Left kidney (tissue), 2 donors: ENCODE results near the gene KIR3DL2. TPM values are rescaled to one million over a fixed set of nuclear protein-coding genes. Genes with fewer than 3 reads are reported as not detected.
"Not testable (repeated sequence)": the region's sequence is repeated elsewhere in the genome, so short reads cannot be mapped to it uniquely, and the experiment has no call there.

Experiments
- DNase-seq: peaks from one replicate; pipeline ENCODE4 v3.0.0-alpha.2; 2013
- polyA plus RNA-seq: library from polyadenylated mRNA; unstranded; fragments of 120-200 nt; gene quantifications from one replicate; pipeline ENCODE4 v1.2.1, GENCODE V29; 2013; ENCODE audit not compliant: insufficient read length

KIR3DL2 gene
- polyA plus RNA-seq, 1 donor, result not detected

DNA sequence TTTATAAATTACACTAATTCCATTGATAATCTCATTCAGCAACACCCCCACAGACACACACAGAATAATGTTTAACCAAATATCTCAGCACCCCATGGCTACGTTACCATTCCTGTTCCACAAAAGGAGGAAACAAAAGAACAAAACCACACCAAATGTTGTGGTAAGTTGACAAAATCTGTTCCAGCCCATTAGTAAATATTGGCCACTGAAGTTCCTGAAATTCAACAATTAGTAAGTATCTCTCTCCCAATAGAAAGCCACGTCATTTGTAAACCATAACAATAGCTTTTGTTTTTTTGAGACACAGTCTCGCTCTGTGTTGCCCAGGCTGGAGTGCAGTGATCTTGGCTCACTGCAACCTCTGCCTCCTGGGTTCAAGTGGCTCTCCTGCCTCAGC is 21.5 kb downstream of the KIR3DL2 start:
- no peak for DNase-seq

DNA sequence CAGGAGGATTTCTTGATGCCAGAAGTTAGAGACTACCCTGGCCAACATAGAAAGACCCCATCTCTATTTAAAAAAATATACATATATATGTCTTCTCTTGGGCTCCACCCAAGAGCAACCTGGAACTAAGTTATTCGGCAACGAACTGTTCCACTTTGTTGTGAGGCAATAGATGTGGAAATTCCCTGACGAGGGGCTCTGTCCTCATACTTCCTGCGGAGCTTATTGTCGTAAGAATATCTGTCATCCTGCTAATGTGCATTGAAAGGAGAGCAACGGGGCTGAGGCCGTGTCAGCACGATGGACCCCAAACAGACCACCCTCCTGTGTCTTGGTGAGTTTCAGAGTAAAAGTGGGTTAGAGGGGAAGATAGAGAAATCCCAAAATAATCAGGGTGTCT is 23.7 kb downstream of the KIR3DL2 start, which contains the start of gene FCAR:
TSS of gene FCAR (plus strand) at position 246 of the 400 bp plus-strand sequence. CDS start at position 301, 55 bp downstream.
- DNase-seq, result no peak

DNA sequence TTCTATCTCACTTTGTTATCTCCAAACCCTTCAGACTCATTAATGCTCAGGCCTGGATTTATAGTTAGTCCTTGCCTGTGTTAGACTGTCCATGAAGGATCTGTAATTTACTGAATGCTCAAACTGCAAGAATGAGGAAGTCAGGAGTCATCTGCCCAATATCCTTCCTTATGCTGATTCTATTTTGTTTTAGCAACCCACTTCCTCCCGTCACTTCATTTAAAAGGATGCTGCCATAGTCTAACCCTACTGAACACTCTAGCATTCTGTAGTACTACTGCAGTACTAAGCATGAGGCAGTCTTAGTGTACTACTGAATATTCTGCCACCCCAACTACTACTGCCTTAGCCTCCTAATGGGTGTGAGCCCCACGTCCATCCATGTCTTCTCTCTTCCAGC is 25.3 kb downstream of the KIR3DL2 start:
- no peak for DNase-seq

DNA sequence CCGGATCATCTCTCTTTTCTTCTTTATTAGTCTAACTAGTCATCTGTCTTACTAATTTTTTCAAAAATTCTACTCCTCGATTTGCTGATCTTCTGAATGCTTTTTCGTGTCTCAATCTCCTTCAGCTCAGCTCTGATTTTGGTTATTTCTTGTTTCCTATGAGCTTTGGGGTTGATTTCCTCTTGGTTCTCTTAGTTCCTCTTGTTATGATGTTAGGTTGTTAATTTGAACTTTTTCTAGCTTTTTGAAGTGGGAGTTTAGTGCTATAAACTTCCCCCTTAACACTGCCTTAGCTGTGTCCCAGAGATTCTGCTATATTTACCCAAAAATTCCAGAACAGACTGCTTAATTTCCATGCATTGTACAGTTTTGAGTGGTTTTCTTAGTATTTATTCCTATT is 27.2 kb downstream of the KIR3DL2 start:
- DNase-seq, result no peak

DNA sequence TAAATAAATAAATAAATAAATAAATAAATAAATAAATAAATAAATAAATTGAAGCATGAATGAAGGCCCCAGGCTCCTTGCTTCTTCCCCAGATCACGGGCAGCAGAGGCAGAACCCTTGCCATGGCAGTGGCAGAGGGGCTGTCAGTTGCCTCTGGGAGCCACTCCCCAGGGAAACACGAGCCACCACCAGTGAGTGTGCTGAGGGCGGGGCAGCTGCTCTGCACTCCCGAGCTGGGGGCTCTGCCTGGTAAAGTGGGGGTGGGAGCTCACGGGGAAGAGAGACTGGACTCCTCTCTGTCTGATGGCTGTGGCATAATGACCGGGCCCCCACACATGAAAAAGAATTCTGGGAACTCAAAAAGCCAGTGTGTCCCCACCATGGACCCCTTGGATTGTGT is 31.6 kb downstream of the KIR3DL2 start:
- DNase-seq, result no peak

DNA sequence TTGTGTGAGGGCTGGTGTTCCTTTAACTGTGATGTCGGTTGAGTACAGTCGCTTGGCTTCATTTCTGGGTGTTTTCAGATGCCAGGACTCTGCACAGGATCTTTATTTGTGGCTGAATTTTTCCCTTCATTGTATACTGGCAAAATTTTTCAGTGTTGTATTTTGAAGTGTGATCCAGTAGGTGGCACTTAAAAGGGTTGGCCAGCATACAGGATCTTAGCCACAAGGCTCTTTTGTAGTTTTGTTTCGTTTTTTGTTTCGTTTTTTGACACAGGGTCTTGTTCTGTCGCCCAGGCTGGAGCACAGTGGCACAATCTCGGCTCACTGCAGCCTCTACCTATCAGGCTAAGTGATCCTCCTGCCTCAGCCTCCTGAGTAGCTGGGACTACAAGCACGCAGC is 32.5 kb downstream of the KIR3DL2 start:
- no peak for DNase-seq

DNA sequence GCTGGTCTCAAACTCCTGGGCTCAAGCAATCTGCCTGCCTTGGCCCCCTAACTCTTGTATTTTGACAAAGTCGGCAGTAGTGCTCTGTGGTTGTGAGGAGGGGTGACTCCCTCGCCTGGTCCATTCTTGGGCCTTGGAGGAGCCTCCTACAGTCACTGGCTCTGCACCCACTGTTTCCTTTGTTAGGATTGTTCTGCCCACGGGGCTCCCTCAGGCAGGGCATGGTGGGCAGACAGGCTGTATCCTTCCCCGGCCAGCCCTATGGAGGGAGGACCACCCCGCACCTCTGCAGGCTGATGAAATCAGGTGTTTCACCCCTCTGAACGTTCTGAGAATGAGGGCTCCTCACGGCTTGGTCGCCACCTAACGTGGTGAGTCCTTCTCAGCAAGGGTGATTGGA is 33.0 kb downstream of the KIR3DL2 start:
- no peak for DNase-seq

DNA sequence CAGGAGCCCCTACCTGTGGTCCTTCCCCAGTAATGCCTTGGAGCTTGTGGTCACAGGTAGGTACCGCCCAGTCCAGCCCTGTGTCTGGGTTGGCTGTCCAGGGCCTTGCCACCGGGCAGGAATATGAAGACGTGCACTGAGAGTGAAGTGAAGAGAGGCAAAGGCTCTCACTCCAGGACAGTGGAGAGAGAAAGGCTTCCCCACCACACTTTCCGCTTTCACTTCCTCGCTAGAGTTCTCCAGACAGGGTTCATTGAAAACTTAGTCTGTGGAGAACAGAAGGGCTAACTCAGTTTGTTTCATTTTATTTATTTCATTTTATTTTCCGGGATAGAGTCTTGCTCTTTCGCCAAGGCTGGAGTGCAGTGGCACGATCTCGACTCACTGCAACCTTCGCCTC is 38.0 kb downstream of the KIR3DL2 start:
- no peak for DNase-seq

DNA sequence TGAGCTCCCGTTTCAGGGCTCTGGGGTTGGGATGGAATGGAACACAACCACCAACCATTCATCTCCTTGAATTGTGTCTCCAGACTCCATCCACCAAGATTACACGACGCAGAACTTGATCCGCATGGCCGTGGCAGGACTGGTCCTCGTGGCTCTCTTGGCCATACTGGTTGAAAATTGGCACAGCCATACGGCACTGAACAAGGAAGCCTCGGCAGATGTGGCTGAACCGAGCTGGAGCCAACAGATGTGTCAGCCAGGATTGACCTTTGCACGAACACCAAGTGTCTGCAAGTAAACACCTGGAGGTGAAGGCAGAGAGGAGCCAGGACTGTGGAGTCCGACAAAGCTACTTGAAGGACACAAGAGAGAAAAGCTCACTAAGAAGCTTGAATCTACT is 39.3 kb downstream of the KIR3DL2 start:
- no peak for DNase-seq

DNA sequence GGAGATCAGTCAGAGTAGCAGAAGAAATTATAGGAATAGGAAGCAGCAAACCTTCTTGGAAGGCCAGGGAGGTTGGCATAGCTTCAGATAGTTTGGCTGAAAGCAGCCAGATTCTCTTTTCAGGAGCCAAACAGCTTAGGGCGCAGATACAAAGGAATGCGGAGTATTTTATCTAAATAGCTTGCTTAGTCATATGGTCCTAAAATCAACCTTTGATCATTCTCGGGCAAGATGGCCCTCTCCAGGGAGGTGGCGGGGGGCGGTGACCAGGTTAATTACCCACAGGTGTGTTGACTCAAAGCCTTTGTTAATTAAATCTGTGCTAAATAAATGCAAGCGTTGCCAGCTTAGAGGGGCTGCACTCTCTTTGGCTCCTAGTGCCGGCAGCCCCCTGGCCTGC is 43.2 kb downstream of the KIR3DL2 start:
- no peak for DNase-seq

DNA sequence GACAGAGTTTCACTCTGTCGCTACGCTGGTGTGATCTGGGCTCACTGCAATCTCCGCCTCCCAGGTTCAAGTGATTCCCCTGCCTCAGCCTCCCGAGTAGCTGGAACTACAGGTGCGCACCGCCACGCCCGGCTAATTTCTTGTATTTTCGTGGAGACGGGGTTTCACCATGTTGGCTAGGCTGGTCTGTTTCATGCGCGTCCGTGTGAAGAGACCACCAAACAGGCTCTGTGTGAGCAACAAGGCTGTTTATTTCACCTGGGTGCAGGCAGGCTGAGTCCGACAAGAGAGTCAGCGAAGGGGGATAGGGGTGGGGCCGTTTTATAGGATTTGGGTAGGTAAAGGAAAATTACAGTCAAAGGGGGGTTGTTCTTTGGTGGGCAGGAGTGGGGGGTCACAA is 43.9 kb downstream of the KIR3DL2 start:
- DNase-seq, result not testable (repeated sequence)

DNA sequence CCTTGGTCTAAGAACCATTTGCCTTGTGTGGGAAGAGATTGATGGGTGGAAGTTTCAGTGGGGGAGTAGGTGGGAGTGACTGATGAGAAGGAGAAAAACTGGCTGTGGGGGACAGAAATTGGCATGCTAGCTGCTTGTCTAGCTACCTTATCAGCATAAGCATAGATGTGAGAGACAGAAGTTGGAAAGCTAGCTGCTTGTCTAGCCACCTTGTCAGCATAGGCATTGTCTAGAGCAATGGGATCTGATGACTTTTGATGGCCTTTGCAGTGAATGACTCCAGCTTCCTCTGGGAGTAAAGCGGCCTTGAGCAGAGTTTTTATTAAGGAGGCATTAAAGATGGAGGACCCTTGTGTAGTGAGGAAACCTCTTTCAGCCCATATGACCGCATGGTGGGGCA is 45.8 kb downstream of the KIR3DL2 start:
- DNase-seq, result no peak

DNA sequence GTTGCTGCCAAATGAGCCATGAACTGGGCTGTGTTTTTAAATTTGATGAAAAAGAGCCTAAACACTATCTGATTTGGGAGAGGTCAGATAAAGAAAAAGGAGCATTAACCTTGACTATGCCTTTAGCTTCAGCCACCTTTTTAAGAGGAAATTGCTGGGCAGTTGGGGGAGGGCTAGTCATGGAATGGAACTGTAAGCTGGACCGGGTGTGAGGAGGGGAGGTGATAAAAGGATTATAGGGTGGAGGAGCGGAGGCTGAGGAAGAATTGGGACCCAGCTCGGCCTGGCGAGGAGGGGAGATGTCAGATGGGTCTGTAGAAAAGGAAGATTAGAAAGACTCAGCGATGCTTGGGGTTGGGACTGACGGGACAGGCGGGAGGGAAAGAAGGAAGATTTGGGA is 48.4 kb downstream of the KIR3DL2 start:
- not testable (repeated sequence) for DNase-seq

DNA sequence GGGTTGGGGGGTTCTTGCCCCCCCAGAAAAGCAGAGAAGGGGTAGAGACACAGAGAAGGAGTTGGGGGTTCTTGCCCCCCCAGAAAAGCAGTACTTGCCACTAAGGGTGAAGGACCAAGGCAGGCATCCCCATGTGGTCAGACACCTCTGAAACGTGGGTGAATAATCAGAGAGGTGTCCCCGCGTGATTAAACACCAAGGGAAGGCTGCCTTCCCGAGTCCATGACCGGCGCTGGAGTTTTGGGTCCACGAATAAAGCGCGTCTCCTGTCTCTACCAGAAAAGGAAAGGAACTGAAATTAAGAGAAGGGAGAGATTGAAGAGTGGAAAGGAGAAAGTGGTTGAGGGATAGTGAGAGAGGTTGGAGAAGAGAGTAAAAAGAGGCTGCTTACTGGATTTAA is 49.4 kb downstream of the KIR3DL2 start:
- DNase-seq, result not testable (repeated sequence)

DNA sequence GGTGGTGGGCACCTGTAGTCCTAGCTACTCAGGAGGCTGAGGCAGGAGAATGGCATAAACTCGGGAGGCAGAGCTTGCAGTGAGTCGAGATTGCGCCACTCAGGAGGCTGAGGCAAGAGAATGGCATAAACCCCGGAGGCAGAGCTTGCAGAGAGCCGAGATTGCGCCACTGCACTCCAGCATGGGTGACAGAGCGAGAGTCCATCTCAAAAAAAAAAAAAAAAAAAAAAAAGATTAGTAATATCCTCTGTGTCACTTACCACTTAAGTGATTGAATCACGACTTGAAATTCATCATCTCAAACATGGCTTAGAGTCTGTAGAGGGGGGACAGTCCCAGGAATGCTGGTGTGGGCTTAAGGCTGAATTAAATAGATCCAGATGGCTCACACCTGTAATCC is 50.9 kb downstream of the KIR3DL2 start:
- not testable (repeated sequence) for DNase-seq

DNA sequence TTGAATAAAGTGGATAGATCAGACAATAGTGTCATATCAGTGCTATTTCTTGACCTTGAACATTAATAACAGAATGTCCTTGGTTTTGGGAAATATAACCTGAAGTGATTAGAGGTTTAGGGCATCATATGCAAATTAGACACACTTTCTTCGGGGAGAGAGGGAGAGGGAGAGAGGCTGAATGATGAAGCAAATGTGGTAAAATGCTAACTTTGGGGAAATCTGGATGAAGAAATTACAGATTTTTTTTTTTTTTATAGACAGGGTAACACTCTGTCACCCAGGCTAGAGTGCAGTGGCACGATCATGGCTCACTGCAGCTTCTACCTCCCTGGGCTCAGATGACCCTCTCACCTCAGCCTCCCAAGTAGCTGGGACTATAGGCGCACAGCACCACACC is 51.8 kb downstream of the KIR3DL2 start:
- DNase-seq, result no peak

DNA sequence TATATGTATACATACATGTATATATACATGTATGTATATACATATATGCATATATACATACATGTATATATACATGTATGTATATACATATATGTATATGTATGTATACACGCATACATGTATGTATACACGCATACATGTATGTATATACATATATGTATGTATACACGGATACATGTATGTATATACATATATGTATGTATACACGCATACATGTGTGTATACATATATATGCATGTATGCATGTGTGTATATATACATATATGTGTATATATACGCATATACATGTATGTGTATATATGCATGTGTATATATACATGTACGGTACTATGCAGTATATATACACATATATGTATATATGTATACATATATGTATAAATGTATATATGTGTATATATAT is 53.1 kb downstream of the KIR3DL2 start:
- no peak for DNase-seq

DNA sequence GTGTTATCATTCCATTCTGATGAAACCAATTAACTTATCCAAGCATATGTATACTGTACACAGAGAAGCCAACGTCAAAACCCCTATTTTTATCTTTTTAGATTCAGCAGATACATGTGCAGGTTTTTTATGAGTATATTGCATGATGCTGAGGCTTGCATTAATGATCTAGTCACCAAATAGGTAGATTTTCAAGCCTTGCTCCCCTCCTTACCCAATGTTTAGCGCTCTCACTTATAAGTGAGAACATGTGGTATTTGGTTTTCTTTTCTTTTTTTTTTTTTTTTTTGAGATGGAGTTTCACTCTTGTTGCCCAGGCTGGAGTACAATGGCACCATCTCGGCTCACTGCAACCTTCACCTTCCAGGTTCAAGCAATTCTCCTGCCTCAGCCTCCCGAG is 54.0 kb downstream of the KIR3DL2 start:
- not testable (repeated sequence) for DNase-seq

DNA sequence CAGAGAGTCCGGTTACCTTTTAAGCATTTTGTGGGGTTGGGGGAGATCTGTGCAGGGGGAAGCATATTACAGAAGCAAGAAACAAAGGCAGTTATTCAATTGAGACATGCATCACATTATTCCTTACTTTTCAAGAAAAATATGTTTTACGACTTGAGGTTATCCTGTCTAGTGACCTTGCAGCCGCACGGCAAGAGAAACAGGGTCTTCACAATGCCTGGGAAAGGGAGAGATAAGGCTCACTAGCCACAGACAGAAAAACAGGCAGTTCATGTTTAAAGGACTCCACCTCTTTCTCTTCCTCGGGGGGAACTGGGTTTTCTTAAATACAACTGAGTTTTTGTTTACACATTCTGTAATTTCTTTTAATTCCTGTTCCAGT is 55.2 kb downstream of the KIR3DL2 start:
- DNase-seq, result no peak

DNA sequence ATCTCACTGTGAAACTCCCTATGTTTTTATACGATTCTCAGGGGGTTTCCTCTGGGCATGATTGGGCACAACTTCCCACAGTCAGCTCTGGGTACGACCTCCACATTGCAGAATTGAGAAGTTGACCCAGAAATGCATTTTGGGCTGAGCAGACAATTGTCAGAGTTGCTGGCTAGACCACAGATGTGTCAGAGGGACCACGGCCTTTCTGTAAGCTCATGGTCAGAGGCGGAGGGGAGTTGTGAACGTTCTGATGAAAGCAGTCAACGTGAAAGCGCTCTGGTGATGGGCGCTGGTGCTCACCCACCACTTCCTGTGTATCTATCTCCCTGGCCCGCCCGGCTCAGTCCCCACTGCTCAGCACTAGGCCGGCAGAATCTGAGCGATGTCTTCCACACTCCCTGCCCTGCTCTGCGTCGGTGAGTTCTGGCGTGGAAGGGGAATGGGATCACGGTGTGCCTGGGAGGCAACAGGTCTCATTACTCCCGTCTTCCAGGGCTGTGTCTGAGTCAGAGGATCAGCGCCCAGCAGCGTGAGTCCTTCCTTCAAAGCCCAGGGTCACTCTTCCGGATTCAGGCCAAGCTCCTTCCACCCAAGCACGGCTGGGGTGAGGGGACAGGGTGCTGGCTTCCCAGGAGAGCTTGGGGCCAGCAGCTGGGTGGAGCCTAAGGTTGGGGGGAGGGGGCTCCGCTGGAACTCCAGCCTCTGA is 55.7 kb downstream of the KIR3DL2 start, which contains the start of gene NCR1:
TSS of gene NCR1 (plus strand) at position 346 of the 709 bp plus-strand sequence. CDS start at position 386, 40 bp downstream.
- DNase-seq, result no peak

DNA sequence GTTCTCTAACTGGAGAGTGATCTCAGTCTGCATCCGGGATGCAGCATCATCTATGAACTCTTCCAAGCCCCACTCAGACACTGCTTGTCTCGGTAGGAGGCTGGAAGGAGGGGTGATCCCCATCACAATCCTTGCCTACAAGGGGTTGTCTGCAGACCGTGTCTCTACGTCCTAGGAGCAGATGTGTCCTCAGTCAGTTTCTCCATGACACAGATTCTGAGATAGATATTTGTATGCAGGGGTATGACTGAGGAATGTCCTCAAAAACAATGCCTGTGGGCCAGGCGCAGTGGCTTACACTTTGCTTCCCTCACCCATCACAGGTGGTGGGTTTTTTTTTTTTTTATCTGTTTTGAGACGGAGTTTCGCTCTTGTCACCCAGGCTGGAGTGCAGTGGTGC is 56.6 kb downstream of the KIR3DL2 start:
- no peak for DNase-seq

DNA sequence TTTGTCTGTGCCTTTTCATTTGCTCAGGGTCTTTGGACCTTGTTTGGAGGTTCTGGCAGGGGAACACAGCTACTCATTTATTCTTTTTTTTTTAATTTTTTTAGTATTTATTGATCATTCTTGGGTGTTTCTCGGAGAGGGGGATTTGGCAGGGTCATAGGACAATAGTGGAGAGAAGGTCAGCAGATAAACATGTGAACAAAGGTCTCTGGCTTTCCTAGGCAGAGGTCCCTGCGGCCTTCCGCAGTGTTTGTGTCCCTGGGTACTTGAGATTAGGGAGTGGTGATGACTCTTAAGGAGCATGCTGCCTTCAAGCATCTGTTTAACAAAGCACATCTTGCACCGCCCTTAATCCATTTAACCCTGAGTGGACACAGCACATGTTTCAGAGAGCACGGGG is 57.7 kb downstream of the KIR3DL2 start:
- DNase-seq, result not testable (repeated sequence)
